ENCODE results near the gene CSNK1A1.

GRCh38 chr5:149583394-149583793 is 32.2 kb upstream of the CSNK1A1 start:
- no peak for TF ChIP-seq CTCF (IDR thresholded peaks at IDR 0.05)
- TF ChIP-seq EP300 (IDR thresholded peaks at IDR 0.05): peak; percentile 45 to 77
